GM19035 (cell line): Measurements from ENCODE around the gene RPTOR.
"Not testable (repeated sequence)": the region's sequence is repeated elsewhere in the genome, so short reads cannot be mapped to it uniquely, and the experiment has no call there.

Experiments used
- ATAC-seq: cut with Tn5 transposase; IDR thresholded peaks from one replicate; pipeline ENCODE4 v1.9.1; 2021; ENCODE audit not compliant: unreplicated experiment

Gene RPTOR

DNA sequence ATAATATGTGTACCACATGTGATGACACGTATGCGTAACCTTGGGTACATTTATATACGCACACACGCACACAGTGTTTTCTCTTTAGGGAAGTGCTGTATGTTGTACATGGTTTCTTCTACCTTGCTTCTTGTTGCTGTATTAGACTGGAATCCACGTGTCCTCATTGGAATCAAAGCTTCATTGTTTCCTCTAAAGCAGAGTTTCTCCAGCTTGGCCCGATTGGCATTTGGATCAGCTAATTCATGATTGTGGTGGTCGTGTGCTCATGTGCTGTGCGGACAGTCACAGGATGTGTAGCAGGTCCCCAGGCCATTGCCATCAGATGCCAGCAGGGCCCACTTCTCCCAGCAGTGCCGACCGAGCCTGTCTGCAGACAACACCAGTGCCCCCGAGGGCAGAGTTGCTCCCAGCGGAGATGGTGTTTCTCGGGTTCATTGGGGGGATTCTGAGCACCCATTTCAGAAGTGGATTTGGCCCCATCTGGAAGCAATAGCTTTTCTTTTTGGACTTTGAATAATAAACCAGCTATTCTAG lies 148.4 kb downstream of the RPTOR start:
- ATAC-seq: no peak

DNA sequence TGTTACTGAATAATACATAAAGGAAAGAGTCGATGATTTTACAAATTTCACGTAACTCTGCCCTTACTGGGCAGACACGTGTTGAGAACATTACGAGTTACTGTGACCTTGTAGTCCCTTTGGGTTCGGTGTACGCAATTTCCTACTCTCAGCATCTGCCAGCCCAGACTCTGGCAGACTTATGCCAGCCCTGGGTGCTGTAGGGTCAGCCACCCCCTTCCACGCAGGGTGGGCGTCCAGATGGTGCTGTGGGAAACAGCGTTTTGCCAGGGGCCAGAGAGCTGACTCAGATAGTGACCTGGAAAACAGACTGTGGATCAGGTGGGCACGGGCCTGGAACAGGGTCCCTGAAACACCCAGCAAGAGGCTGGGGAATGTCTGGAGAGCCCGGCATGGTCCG lies 148.9 kb downstream of the RPTOR start:
- no peak for ATAC-seq

DNA sequence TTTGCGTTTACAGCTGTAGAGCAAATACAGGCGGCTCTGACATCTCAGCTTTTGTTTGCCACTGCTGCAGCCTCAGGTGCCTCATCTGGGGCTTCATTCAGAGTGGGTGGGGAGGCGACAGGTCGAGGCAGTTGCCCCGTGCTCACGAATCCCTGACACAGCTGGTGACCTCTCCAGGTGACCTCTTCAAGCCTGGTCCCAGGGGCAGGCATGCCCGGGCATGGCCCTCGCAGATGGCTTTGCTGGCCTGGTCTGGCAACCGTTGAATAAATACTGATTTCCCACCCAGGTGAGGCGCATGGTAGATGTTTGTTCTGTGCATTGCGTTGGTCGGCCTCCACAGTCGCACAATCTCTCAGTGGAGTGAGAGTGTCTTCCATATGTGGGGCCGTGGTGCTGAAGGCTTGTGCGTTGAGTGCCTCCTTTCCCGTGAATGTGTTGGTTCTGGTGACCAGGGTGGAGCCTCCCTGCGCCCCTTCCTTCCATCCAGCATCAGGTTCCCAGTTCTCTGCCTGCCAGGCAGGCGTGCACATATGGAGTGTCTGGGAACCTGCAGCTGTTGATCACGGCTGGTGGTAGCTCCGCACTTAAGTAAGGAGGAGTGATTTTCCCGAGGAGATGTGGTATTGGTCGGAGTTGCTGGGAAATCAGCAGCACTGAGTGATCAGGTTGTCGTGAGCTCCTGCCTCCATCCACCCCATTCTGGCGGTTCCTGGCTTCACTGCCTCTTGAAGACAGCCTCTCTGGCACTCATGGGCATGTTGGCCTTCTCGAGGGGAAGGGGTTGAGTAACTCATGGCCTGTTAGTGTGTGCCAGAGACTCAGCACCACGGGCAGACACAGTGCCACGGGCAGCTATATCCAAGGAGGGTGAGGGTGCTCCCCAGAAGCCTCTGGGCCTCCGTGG lies 149.7 kb downstream of the RPTOR start:
- ATAC-seq: no peak

DNA sequence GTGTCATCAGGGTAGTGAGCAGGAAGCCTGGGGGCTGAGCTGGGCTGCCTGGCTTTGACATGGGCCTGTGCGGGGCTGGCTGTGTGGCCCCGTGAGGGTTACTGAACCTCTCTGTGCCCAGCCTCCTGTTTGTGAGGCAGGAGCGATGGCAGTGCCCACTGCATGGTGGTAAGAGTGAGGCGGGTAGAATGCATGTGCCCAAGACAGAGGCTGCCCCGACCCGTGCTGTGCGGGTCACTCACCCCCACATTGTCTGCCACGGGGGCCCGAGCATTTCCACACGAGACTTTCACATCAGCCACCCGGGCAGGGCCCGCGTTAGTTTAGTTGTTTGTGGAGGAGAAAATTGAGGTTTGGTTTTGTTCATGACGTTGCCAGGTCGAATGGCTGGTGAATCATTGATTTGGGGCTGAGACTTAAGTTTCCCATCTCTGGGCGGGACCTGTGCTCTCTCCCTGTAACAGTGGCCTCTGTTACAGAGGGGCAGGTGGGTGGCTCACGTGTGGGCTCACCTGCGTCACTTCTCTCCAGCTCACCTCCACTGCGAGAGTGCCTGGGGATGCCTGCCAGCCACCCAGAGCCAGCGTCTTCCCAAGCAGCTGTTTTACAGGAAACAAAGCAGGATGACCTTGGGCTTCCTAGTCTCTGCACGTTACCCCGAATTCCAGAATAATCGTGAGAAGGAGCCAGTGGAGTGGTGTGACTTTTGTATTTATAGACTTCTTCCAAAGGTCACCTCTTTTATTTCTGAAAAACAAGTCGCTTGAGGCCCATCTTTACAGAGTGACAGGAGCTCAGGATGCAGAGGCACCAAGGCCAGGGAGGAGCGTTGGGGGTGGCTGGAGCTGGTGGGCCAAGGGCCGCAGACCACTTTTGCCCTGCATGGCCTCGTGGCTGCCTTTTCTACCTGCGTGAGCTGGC lies 150.6 kb downstream of the RPTOR start:
- ATAC-seq: no peak

DNA sequence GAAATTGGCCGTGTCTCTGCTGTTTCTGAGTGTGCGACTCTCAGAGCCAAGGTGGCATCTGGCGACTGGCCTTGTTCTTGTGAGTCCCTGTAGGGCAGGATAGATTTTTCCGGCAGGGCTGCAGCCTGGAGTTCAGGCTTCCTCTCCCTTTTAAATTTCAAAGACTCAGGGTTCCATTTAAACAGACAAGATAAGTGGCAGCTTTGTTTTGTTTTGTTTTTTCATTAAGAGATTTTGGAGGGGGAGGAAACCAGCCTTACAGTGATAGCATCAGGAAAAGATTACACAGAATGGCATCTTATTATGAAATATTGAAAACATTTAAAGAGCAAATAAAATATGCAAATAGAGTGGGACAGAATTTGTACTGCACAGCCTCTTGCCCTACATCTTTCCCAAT lies 151.3 kb downstream of the RPTOR start:
- no peak for ATAC-seq

DNA sequence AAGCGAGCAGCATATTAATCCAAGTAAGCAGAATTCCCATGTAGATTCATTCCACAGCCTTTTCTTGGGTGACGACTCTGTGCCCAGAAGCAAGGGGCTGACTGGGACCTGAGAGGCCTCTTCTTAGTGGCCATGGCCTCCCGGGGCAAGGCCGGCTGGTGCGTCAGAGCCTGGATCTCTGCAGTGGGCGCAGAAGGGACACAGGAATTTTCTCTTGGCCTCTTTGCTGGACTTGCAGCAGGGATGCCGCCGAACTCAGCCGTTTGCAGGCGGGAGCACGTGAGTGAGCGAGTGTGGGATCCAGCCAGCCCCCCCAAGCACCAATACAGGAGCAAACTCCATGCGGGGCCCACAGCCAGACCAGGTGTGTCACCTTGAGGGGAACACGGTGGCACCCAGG lies 151.8 kb downstream of the RPTOR start:
- no peak for ATAC-seq

DNA sequence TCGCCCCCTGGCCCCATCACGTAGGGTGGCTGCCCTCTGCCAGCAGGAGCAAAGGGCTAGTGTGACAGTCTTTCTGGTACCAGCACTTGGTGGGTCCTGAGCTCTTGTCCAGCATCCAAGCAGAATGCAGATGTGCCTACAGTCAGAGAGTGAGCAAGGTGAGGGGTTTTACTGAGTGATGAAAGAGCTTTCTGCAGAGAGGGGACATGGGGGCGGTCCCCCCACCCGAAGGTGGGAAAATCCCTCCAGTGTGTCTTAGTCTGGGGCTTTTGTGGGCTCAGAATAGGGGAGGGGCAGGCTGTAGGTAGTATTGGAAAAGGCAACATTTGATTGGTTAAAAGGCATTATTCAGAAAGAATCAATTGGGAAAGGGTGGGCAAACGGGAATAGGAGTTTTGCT lies 152.3 kb downstream of the RPTOR start:
- ATAC-seq: no peak

DNA sequence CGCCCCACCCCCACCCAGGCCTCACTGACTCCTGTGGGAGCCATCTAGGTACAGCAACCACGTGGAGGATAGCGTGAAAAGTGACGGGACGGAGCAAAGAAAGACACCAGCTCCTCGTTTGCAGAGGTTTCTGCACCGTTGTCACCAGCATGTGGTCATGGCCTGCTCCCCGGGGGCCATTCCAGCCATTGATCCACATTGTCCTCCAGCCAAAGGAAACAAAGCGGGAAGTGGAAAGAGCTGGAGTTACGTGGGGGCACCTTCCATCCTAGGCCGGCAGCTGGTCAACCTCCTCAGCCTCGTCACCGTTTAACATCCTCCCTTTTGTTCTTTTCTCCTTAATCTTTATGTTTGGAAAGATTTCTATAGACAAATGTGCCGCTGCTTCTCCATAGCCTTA lies 153.7 kb downstream of the RPTOR start:
- ATAC-seq: no peak

DNA sequence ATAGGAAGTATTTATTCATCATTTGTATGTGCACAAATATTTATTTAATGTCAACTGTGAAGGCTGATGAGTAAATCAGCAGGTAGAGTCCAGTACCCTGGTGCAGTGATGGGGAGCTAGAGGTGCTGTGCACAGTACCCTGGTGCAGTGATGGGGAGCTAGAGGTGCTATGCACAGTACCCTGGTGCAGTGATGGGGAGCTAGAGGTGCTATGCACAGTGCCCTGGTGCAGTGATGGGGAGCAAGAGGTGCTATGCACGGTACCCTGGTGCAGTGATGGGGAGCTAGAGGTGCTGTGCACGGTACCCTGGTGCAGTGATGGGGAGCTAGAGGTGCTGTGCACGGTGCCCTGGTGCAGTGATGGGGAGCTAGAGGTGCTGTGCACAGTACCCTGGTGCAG lies 154.6 kb downstream of the RPTOR start:
- ATAC-seq: not testable (repeated sequence)

DNA sequence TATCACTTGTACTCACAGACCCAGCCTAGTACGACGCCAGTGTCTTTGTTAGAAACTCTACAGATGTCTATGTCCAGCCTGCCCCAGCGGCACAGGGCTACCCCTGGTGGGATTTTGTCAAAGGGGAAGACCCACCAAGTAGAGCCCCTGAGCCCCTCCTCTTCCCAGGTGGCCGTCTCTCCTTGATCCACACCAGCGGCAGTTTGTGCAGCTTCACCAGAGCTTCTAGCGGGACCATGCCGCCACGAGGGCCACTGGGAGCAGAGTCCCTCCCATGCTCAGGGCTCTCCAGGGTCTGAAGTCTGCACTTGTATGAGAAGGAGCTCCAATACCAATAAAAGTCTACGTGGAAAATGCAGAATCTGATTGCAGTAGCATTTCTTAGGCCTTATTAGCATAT lies 157.1 kb downstream of the RPTOR start:
- no peak for ATAC-seq

DNA sequence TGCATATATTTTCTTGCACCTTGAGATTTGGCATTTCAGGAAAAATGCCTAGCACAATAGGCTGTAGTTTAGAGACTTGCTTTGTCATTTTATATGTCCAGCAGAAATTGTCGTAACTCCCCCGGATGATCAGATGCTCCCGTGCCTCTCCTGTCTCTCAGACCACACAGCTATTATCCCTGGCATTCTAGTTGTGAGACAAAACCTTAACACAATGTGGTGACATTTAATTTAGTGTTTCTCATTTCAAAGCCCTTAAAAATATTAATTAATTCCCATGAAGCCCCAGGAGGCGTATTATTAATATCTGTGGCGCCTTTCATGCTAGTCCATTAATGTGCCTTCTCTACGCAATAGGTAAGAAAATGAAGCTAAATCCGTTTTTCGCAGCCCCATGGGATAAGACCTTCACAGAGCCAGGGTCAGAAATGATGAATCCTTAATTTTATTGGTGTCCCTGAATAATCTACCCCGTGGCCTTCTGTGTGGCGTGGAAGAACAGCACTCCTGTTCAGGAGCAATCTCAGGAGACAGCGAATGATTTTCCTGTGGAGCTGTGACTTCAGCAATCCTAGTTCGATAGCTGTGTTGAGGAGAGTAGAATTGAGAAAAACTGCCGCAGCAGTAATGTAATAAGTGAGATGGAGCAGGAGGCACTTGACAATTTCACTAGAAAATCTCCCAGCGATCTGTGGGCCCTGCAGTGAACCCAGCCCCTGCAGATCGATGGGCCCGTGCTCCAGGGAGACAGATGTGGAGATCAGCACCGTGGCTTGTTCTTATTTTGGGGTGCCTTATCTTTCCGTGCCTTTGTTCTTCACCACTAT lies 157.9 kb downstream of the RPTOR start:
- no peak for ATAC-seq

DNA sequence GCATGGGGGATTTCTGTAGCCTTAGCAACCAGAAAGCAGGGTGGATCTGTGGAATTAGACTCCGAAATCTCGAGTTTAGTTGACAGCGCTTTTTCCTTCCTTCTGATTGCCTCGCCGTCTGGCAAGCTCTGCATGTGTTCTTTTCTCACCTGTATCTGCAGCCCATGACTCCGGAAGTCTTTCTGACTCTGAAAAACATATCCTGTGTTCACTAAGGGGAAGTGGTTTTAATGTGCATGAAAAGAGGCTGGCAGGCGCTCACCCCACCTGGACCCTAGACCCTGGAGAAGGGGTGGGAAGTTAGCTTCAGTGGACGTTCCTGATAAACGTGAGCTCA lies 158.5 kb downstream of the RPTOR start:
- ATAC-seq: no peak

DNA sequence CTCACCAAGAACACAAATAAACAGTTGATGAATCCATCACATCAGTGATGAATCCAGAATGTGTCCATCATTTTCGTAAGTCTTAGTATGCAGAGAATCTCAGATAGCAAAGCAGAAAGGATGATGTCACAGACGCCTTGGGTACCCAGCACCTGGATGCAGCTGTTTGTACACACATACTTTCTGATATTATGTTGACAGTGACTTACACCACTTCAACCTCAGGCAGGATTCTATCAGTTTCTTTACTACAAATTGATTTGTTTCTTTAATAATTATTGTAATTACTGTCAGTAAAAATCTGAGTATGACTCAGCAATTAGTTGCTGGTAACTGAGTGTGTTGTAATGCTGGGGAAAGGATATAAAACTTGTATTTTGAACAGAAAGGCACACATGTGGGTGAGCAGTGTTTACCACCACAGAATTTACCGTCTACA lies 159.8 kb downstream of the RPTOR start:
- no peak for ATAC-seq

DNA sequence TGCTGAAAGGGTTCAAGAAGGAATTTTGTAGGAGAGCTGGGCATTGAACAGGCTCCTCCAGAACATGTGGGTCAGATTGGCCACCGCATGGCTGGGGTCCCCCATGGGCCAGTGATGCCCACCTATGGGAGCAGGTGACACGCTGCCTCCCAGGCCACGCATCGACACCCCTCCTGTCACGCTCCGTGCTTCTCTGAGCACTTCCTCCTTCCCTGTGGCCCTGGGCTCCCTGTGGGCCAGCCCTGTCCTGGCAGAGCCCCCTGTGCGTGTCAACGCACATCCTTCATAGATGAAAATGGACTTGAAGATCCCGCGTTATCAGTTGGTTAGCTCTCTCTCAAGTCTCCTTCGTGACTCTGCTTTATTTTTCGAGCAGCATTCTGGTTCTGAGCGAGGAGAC lies 160.3 kb downstream of the RPTOR start:
- ATAC-seq: no peak

DNA sequence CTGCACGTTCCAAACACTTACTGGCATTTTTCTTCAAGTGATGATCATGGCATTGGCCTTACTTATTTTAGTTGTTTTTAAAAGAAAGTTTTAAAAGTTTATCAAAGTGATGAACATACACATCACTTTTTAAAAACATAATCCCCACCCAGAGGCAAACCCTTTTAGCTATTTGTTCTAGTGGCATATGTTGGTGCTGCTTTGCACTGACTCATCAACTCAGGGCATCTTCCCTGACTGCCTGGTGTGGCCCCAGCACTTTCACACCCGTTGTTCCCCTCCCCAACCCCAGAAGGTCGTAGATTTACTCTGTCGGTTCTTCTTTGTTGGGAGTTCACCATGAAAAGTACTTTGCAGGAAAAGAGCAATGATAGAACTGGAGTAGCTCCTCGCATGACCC lies 161.3 kb downstream of the RPTOR start:
- no peak for ATAC-seq

DNA sequence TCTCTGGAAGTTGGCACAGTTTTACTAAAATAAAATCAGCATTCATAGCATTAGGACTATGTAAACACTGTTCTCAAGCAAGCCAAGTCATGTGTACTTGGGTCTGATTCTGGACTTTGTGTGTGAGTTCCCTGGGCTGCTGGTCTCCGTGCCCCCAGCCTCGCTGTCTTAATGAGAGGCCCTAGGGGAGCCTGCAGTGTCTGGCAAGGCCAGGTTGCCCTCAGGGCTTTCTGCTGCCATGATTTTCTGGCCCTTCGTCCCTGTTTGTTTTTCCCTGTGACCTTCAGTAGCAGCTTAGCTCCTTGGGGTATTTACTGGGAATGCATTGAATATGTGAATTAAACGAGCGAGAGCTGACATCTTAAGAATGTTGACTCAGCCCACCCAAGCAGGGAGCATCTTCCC lies 161.8 kb downstream of the RPTOR start:
- ATAC-seq: no peak

DNA sequence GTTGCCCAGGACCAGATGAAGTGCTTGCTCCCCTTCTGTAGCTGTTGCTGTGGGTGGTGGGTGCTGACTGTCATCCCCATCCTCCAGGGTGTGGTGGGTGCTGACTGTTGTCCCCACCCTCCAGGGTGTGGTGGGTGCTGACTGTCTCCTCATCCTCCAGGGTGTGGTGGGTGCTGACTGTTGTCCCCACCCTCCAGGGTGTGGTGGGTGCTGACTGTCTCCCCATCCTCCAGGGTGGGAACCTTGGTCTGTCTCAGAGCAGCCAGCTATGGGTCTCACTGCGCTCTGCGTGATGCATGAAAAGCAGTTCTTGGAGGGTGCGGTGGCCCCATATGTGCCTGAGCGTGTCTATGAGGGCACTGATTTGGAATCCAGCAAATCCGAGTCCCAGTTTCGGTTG lies 163.8 kb downstream of the RPTOR start:
- no peak for ATAC-seq

DNA sequence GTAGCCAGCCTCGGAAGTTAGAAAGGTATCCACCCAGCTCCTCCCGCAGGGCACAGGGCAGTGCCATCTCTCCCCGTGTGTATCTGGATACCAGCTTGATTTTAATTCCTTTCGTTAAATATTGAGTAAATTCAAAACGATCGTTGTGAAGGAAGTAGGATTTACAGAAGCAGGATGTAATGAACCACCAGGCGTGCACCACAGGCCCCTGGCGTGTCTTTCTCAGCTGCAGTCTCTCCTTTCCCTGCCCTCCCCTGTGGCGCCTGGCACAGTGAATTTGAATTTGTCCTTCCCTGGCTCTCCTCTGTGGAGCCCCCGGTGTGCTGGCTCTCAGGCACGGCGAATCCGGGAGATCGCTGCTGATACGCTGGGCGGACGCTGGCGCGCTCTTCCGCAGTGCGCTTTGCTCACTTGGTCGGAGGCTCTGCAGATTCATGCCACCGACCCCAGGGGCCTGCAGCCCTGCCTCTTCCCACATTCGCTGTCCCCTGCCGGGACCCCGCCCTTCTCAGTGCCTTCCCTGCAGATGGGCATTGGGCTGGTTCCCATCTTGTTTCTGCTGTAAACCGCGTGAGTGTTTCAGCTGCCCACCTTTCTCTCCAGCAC lies 164.6 kb downstream of the RPTOR start:
- ATAC-seq: no peak

DNA sequence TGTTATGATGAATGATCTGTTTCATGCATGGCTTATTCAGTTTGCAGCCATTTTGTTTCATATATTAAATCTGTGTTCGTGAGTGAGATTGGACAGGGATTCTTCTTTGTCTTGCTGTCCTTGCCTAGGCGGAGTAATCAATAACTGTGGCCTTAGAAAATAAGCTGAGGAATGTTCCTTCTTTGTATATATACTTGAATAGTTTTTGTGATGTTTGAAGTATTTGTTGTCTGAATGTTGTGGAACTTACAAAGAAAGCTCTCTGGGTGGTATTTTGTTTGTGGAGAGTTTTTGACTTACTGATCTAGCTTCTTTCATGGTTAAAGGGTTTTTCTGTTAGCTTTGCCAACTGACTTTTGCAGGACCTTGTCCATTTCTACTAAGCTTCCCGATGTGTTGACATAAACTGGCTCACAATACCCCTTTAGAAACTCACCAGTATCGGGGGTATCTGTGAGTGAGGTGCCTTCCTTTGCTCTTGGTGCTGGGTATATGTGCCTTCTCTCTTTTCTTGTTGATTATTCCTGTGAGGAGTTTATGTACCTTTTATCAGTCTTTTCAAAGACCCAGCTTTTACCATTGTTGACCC lies 166.2 kb downstream of the RPTOR start:
- ATAC-seq: no peak

DNA sequence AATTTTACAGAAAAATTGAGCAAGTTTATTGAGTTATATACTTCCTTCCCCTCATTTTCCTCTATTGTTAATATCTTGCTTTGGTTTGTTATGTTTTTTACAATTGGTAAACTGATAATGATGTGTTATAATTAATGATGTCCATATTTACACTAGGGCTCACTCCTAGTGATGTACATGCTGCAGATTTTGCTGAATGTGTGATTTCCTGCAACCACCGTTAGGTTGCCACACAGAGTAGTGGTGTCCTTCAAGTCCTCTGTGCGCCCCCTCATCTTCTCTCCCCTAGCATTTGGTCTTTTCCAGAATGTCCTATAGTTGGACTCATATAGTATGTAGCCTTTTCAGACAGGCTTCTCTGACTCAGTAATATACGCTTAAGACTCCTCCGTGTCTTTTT lies 167.5 kb downstream of the RPTOR start:
- no peak for ATAC-seq
